UCSD-AML1 (cell line): ENCODE data around the gene GLB1L2.
"Not testable (repeated sequence)": the region's sequence is repeated elsewhere in the genome, so short reads cannot be mapped to it uniquely, and the experiment has no call there.

ENCODE experiments used
- DNase-seq: peaks from one replicate; lab custom pipeline; 2025; ENCODE audit not compliant: unreplicated experiment; lab: John Stamatoyannopoulos, UW

The GLB1L2 gene, protein sequence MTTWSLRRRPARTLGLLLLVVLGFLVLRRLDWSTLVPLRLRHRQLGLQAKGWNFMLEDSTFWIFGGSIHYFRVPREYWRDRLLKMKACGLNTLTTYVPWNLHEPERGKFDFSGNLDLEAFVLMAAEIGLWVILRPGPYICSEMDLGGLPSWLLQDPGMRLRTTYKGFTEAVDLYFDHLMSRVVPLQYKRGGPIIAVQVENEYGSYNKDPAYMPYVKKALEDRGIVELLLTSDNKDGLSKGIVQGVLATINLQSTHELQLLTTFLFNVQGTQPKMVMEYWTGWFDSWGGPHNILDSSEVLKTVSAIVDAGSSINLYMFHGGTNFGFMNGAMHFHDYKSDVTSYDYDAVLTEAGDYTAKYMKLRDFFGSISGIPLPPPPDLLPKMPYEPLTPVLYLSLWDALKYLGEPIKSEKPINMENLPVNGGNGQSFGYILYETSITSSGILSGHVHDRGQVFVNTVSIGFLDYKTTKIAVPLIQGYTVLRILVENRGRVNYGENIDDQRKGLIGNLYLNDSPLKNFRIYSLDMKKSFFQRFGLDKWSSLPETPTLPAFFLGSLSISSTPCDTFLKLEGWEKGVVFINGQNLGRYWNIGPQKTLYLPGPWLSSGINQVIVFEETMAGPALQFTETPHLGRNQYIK

DNA sequence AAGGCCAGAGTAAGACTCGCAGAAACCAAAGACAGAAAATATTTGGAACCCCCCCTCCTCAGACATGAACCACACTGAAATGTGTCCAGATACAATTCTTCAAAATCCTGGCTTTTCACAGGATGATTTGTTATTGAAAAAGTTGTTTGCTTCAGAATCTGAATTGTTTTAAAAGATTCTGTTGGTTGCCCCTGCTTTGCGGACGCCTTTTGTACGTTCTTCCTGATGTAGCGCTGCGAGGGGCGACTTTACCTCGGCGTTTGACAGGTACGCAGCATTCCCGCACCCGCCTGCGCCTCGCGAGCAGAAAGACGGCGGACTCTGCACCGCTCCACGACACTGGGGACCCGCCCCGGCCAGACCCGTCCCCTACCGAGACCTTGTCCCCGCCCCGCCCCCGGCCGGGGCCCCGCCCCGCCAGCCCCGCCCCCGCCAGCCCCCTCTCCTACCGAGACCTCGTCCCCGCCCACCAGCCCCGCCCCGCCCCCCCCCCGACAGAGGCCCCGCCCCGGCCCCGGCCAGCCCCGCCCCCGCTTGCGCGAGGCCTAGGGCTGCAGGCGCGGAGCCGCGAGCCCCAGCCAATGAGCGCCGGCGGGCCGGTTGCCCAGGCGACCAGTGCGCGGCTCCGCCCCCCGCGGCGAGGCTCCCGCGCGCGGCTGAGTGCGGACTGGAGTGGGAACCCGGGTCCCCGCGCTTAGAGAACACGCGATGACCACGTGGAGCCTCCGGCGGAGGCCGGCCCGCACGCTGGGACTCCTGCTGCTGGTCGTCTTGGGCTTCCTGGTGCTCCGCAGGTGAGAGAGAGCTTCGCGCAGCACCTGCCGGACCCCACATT is at the start of gene GLB1L2:
Gene GLB1L2 (plus strand): TSS at position 635 of the 835 bp plus-strand sequence. CDS start 74 bp downstream, at position 709.
- no peak for DNase-seq

DNA sequence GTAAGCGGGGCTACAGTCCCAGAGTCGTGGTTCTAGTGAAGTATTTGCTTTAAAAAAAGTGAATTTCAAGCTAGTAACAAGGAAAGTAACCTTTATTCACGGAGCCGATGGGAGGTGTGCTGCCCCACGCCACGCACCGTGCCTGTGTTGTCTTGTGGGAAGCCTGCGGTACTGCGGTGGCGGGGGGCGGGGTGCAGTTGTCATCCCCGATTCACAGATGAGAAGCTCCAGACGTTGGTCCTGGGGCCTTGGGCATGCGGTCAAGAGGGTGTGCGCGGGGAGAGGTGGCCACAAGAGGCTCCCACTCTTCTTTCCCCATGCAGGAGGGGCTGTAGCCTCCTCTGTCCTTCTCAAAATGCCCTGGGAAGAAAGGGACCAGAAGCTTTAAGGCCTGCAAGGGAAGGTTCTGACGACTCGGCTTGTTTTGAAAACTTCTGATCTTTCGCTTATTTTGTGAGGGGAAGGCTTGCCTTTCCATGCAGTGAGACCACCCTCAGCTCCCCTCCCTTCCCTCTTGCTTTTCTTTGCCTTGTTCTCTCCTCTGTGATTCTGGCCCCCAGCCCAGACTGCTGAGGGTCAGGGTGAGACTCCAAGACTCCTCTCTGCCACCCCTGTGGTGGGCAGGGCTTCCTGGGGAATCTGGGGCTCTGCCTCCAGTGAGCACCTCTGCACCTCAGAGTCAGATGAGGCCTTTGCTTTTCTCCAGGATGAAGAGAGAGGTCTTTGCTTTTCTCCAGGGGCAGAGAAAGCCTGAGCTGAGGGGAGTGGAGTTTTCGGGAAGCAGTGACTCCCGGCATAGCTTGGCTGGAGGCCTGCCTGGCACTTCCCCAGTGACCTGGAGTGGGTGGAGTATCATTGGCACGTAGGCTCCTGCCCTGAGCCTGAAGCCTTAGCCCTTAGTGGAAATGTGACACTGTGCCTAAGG is 49.4 kb upstream of the GLB1L2 start:
- no peak for DNase-seq

DNA sequence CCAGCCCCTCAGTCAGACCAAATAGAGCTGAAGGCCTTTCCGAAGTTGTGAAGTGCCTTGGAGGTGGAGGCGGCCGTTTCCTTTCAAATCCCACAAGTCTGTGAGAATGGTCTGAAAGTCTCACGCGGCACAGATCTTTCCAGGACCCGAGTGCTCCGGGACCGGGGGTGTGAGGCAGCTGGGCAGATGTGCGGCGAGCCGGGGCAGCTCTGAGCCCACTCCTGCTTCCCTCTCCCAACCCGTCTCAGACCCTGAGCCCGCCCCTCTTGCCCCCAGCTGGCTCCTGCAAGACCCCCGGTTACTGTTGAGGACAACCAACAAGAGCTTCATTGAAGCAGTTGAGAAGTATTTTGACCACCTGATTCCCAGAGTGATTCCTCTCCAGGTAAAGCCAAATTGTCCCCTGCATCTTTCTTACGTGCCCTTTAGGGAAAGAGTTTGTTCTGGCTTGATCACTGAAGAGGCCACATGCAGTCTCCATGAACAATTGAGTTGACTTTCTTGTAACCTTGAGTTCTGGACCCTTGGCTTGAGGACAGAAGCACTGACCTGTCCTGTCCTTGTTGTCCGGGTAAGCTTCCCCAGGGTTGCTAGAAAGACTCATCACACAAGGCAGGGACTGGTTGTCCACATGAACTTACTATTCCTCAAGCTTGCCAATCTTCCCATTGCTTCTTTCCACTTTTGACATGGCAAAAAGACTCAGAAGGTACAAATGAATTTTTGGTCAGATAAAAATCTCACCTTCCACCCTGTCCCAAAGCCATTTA is 48.1 kb upstream of the GLB1L2 start:
- no peak for DNase-seq

DNA sequence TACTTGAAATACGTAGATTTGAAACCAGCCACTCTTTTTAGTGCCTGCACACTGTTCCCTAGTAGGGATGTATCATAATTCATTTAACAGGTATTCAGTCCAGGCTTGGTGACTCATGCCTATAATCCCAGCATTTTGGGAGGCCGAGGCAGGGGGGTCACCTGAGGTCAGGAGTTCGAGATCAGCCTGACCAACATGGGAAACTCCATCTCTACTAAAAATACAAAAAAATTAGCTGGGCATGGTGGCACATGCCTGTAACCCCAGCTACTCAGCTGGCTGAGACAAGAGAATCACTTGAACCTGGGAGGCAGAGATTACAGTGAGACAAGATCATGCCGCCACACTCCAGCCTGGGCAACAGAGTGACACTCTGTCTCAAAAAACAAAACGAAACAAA is 47.4 kb upstream of the GLB1L2 start:
- not testable (repeated sequence) for DNase-seq

DNA sequence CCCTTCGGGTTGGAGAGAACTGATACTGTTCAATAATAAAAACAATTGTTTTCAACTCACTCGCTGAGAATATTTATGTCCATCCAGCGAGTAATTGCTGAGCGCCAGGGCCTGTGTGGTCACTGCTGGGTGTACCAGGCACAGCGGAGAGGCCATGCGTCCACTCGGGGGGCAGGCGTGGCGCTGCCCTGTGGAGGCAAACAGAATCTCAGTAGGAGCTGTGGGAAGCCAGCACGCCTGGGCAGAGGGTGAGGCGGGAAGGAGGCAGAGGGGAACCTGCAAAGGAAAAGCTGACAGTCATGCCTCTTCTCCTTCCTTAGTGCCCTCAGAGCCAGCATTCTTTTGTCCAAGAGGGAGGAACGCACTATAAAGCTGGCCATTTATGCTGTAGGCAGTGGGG is 44.2 kb upstream of the GLB1L2 start:
- no peak for DNase-seq

DNA sequence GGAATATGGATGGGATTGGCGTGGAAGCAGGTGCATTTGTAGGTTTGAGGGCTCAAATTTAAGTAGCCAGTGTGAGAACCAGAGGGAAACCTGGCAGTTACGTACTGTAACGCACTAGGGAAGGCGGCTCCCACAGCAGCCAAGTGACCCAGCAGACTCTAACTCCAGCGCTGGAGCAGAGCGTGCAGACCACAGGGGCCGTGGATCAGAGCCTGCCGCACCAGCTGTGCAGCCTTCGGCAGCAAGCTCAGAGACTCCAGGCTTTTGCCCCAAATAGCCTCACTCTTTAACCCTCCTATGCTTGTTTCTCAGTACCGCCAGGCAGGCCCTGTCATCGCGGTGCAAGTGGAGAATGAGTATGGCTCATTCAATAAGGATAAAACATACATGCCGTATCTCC is 43.3 kb upstream of the GLB1L2 start:
- no peak for DNase-seq

DNA sequence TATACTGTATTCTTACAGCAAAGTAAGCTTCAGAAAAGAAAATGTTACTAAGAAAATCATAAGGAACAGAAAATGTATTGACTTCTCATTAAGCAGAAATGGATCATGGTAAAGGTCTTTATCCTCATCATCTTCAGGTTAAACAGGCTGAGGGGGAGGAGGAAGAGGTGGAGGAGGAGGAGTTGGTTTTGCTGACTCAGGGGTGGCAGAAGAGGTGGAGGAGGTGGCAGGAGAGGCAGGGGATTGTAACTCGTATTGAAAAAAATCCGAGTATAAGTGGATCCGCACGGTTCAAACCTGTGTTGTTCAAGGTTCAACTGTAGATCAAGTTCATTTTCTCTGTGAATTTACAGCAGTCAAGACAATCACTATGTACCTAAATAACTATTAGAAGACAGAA is 42.6 kb upstream of the GLB1L2 start:
- DNase-seq, result no peak

DNA sequence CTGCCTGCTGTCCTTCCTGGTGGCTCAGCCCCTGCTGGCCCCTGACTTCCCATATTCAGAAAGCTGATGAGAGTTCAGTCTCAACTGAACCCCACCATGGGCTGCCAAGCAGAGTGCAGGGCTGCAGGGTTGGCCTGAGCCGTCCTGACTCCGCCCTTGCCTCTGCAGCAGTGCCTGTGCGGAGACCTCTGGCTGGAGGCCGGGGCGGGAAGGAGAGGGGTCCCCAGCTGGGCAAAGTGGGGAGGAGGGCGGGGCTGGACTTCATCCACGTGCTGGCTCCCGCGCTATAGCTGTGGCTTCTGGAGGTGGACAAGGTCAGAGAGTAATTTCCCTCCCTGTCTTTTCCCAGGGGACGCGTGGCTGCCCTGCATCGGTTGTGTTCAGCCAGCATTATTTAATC is 42.0 kb upstream of the GLB1L2 start:
- DNase-seq, result no peak

DNA sequence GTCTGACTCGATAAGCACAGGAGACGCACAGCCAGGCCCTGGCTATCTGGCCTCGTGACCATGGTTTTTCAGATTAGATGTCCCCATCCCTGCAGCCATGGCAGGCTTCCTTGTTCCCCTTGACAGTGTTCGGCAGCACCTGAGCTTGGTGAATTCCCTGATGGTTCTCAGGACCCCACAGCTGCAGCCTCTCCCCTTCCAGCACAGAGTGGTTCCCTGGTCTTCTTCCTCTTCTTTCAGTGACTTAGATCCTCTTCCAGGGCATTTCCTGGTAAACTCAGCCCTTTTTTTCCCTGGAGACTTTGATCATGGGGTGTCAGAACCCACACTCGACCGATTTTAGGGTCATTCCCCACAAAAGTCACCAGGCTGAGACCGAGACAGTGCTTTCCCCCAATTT is 41.1 kb upstream of the GLB1L2 start:
- no peak for DNase-seq

DNA sequence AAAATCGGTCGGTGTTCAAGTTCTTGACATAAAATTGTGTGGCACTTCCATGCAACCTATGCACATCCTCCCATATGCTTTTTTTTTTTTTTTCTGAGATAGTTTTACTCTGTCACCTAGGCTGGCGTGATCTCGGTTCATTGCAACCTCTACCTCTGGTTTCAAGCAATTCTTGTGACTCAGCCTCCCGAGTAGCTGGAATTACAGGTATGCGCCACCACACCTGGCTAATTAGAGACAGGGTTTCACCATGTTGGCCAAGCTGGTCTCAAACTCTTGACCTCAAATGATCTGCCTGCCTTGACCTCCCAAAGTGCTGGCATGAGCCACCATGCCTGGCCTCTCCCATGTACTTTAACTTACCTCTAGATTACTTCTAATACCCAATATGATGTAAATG is 40.6 kb upstream of the GLB1L2 start:
- no peak for DNase-seq

DNA sequence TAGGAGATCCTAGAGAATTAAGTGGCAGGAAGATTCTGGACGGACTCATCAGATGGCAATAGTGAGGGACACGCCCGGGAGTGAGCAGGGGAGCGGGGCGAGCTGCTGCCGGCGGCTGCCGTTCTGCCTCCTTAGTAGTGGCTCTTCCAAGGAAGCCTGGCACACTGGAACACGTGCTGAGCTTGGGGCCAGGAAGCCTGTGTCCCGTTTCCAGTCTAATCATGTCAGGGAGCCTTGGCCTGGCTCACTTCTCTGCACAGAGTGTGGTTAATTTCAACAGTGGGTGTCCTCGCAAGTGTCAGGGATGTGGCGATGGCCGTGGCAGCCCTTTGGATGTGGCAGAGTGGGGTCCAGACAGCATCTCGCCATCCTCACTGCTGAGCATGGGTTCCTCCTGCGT is 39.1 kb upstream of the GLB1L2 start:
- DNase-seq, result no peak

DNA sequence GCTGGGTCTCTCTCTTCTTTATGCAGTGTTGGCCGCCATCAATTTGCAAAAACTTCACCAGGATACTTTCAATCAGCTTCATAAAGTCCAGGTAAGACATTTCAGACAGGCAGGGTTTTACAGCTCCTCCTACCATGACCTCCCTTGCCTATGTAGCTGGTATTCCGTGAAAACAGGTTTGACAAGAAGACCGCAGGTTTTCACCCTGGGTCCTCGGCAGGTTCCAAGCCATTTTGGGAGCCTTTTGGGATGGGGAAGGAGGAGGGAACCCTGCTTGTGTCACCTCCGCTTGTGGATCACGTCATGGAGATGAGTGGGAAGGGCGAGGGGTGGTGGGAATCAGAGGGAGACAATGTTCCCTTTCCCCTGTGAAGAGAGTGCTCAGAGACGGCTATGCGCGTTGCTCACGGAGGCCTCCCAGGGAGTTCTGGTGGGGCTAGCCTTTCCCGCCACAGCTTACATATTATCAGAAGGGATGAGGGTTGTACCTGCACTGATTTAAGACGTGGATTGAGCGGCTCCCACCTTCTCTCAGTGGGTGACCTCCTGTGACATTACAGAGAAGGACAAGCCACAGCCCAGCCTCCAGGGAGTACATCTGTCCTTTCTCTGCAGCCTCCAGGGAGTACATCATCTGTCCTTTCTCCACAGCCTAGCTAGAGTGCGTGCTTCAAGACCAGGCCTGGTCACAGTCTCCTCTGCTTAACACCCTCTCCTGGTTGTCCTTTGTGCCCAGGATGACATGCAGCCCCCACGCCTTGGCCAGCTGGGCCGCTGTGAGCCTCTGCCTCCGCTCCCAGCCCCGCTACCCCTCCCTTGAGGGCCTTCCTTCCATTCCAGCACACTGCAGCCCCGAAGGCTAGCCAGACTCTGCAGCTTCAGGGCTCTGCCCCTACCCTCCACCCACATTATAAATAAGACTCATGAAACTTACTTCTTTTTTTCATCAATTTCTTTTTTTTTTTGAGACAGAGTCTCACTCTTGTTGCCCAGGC is 38.4 kb upstream of the GLB1L2 start:
- no peak for DNase-seq

DNA sequence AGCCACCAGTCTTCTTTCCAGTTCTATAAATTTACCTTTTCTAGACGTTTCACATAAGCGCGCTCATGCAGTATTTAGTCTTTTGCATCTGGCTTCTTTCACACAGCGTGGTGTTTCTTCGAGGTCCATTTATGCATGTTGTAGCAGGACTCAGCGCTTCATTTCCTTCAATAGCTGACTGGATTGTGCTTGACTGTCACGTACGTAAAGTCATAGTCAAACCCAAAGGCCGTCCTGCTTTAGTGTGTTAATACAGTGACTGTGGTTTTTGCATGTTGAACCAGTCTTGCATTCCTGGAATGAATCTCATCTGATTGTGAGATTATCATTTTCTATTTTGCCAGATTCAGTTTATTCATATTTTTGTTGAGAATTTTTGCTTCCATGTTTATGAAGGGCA is 37.1 kb upstream of the GLB1L2 start:
- no peak for DNase-seq

DNA sequence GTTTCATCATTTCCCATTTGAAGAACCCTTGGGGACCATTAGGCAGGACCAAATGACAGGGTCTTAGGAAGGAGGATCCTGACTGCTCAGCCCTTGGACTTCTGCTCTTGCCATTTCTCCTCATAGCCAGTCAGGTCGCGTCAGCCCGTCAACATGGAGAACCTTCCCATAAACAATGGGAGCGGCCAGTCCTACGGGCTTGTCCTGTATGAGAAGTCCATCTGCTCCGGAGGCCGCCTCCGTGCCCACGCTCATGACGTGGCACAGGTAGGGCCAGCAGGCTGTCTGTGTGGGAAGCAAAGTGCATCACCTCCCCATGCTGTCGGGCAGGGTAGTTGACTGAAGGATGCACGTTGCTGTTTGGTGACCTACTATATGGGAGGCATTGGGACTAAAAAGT is 19.6 kb upstream of the GLB1L2 start:
- DNase-seq, result no peak

DNA sequence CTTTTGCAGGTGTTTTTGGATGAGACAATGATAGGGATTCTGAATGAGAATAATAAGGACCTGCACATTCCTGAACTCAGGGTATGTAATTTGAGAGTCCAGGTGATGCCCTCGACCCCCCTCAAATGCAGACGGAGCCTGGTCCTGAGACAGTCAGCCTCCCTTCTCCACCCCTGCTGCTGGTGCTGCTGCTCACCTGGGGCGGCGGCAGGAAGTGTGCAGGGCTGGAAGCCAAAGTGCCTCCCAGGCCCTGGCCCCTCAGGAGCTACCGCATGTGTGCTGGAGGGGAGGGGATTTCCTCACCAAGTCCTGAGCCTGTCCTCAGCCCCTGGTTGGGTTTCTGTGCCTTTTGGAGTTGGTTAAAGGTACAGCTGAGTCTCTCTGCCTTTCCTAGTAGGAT is 19.0 kb upstream of the GLB1L2 start:
- DNase-seq, result no peak

DNA sequence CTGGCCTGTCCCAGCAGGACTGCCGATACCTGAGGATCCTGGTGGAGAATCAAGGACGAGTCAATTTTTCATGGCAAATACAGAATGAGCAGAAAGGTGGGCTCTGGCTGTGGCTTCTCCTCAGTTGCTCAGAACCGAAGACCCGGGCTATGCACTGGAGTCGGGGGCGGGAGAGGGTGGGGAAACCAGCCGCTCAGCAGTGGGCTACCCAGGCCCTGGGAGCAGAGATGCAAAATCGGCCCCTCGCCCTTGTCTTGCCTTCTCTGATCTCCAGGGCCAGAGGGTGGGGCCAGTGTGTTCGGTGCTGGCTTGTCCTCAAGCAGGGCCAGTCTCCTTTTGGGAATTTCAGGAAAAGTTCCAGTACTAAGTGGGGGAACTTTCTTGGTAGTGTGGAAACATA is 18.4 kb upstream of the GLB1L2 start:
- DNase-seq, result no peak

DNA sequence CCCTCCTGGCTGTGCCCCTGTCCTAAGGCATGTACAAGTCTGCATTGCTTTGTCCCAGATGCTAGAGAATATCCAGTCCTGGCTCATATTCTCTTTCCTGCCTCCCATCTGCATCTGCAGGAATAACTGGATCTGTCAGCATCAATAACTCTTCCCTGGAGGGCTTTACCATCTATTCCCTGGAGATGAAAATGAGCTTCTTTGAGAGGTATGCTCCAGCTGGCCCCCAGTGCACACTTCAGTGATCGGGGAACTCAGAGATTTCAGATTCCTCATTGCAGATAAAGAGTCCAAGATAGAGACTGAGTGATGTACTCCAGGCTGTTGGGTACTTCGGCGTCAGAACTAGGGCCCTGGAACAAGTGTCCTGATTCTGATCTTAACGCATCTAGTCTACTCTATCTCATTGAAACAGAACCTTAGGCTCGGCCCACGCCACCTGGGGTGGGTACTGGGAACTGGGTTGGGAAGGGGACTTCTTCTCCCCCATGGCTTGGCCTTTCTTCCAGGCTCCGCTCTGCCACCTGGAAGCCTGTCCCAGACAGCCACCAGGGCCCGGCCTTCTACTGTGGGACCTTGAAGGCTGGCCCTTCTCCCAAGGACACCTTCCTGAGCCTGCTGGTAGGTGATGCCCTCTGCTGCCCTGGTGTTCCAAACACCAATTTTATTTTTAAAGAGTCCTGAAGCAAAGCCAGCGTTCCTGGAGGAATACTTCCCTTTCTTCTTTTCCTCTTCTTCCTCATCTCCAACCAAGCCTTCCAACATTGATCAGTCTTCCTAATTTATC is 17.8 kb upstream of the GLB1L2 start:
- DNase-seq, result no peak

DNA sequence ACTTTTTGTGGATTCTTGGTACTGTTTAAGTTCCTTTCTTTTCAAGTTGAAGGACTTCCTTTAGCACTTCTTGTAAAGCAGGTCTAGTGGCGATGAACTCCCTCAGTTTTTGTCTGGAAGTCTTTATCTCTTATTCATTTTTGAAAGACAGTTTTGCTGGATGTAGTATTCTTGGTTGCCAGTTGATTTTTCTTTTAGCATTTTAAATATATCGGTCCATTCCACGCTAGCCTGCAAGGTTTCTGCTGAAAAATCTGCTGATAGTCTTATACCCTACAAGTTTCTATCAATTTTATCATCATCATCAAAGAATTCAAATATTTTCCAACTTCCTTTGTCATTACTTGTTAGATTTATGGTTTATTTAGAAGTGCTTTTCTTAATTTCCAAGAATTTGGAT is 14.7 kb upstream of the GLB1L2 start:
- no peak for DNase-seq
